Urinary bladder (tissue), 4 donors: ENCODE measurements around the gene VASH1. TPM values are rescaled to one million over a fixed set of nuclear protein-coding genes. Genes with fewer than 3 reads are reported as not detected.

Source experiments
- DNase-seq: peaks from one replicate; pipeline ENCODE4 v3.0.0-alpha.2; 2015; ENCODE audit errors: extremely low spot score
- H3K27ac ChIP-seq: one replicate; pipeline ENCODE4 v1.5.1; 2013; ENCODE audit warnings: low read depth, mild to moderate bottlenecking, moderate library complexity
- H3K36me3 ChIP-seq: one replicate; pipeline ENCODE4 v1.6.1; 2013; ENCODE audit warnings: mild to moderate bottlenecking, moderate library complexity; ENCODE audit not compliant: insufficient read depth
- H3K4me1 ChIP-seq: one replicate; pipeline ENCODE4 v1.6.1; 2013; ENCODE audit warnings: mild to moderate bottlenecking, moderate library complexity; ENCODE audit not compliant: insufficient read depth
- H3K4me3 ChIP-seq: one replicate; pipeline ENCODE4 v1.5.1; 2013; ENCODE audit warnings: low read depth, low read length
- WGBS: extraction: QIAGEN DNeasy Blood & Tissue Kit; methylation state at CpG from one replicate; pipeline ENCODE4 v1.1.7; 2013; 5-methylcytosine and 5-hydroxymethylcytosine counted together
- polyA plus RNA-seq: library from polyadenylated mRNA; stranded (reverse); fragments of 200-250 nt; gene quantifications from one replicate; pipeline ENCODE4 v1.2.3, GENCODE V29; 2013
- total RNA-seq: library from RNA; depleted of rRNA; stranded (reverse); fragments of >200 nt; gene quantifications from one replicate; pipeline ENCODE4 v1.2.3, GENCODE V29; 2014
- donor health status: healthy with polysubstance abuse.
- donor health status: healthy.

The VASH1 gene
- total and polyA plus RNA-seq, 2 donors, result 14.4 to 17.3 TPM

DNA sequence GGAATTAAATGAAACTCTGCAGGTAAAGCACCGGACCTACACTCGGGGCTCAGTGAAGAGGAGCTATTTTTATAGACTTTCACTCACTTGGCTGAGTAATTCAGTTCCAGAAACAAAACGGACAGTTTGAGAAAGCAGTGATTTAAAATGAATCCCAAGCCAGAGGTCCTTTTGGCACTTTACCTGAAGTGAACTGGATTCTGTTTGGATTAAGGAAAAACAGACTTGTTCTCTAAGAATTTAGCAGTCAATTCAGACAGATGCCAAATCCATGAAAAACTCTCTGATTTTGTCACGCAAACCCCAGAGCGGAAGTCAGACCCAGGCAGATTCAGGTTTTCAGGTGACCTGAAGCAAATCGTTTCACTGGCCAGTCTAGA, 4.9 kb upstream of the VASH1 start:
- Histone ChIP-seq H3K4me1 (no peaks in the 10 kb centered on the region), H3K36me3 (no peaks in the 10 kb centered on the region), H3K27ac (no peak overlapping the region), H3K4me3 (no peak overlapping the region)
- no peak for DNase-seq
- WGBS, result 72% methylated on average over 6 of the region's 6 CpGs

DNA sequence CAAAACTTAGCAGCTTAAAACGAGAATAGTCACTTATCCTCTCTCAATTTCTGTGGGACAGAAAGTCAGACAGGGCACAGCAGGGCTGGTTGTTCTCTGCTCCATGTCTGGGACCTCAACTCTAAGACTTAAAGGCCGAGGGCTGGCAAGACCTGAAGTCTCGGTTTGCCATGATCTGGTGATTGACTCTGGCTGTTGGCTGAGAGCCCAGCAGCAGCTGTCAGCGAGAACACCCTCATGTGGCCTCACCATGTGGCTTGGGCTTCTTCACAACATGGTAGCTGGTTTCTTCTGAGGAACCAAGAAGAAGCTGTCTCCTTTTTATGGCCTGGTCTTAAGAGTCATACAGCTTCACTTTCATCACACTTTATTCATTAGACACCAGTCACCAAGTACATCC, 1.7 kb upstream of the VASH1 start:
- H3K4me3 ChIP-seq, result no peak overlapping the region
- no peak for DNase-seq
- no peaks in the 10 kb centered on the region for H3K36me3 ChIP-seq
- no peak overlapping the region for H3K27ac ChIP-seq
- 87% methylated on average over 4 of the region's 4 CpGs for WGBS
- no peaks in the 10 kb centered on the region for H3K4me1 ChIP-seq

DNA sequence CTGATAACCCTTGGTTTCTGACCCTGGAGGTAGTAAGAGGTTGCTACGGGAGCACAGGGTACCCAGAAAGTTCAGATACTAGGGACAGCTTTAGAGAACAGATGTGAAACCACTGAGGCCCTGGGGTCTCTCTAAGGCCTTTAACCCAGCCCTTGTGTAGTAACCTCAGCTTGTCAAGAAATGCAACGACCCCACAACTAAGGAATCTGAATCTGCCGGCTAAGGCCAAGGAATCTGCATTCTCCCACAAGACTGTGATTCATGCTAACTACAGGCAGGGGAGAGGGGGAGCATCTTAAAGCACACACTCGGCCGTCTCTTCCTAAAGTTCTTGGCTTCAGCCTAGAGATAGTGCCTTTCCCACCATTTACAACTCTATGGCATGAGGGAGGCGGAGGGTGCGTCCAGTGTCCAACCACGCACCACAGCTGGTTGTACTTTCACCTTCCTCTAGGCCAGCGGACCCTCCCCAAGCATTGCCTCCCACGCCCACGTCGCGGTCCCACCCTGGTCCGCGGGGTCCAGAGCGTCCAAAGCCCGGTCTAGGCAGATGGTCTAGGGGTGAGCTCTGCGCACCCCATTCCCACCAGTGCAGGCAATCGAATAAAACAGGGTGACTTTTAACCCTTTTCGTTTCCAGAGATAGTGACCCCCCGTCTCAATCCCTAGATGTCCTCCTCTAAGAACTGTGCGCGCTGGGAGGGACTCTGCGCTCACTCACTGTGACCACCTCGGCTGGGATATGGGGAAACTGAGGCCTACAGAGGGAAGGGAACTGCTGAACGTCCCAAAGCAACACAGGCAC, 735 bp upstream of the VASH1 start:
- Histone ChIP-seq H3K4me3 (peak overlapping the region; percentile 75), H3K4me1 (no peaks in the 10 kb centered on the region), H3K27ac (no peak overlapping the region), H3K36me3 (no peaks in the 10 kb centered on the region)
- no peak for DNase-seq
- 41% methylated on average over 26 of the region's 26 CpGs for WGBS

- DNase-seq, result no peak
- WGBS, result under 1% methylated on average over 54 of the region's 54 CpGs
- H3K4me1 ChIP-seq, result no peaks in the 10 kb centered on the region
- peak overlapping the region; percentile 75 for H3K4me3 ChIP-seq
- H3K36me3 ChIP-seq, result no peaks in the 10 kb centered on the region
- H3K27ac ChIP-seq, result peak overlapping the region; percentile 35
These were observed 717 bp downstream of the VASH1 start for GRCh38 chr14:76761960-76762410.

DNA sequence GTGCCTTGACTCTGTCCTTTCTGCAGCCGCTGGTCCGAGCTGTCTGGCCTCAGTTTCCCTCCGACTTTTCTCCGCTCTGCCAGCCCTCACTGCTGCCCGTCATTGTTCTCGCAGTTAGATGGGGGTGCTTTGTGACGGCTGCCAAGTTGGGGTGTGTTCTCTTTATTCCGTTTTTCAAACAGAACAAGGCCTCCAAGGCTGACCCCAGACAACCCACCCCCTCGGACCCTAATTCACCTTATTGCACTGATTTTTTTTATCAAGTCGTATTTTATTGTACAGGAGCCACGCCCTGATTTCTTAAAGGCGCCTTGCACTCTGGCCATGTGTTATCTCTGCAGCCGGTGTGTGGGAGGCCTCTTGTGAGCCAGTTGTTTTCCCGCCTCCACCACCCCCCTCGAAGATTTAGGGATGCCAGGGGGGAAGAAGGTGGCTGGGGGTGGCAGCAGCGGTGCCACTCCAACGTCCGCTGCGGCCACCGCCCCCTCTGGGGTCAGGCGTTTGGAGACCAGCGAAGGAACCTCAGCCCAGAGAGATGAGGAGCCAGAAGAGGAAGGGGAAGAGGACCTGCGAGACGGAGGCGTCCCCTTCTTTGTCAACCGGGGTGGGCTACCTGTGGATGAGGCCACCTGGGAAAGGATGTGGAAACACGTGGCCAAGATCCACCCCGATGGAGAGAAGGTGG, 1.3 kb downstream of the VASH1 start:
- no peak for DNase-seq
- H3K27ac ChIP-seq, result no peak overlapping the region

DNA sequence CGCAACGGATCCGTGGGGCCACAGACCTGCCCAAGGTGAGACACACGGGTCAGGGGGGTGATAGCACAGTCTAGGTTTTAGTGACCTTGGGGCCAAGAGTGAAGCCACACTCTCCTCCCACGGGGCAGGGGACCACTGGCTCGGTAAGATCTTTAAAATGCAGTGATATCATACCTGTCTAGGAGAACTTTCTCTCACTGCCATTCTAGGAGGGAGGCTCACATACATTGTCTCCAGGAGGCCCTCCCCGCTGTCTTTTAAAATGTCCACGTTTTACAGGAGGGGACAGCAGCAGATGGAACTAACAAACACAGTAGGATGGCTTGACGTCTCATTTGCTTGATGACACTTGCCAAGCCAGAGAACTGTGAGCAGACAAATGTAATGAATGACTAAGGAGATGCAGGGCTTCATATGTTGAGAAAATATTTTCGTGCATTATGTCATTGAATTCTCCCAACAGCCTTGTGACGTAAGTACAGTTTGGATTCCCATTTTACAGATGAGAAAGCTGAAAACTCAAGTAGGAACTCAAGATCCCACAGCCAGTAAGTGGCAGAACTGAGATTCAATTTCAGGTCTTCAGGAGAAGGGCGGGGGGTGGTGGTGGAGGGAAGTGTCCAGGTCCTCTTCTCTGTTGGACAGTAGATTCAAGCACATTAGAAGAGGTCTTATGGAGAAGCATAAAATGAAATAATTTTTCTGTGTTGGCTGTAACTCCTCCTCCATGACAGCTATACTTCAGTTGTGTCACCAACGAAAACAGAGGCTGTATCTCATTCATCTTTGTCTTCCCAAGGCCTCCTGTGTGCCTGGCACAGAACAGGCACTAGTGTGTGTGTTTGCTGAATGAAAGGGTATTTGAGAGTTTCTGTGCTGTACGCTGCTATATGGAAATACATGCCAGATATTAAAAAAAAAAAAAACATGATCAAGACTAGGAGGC, 2.1 kb downstream of the VASH1 start:
- DNase-seq, result no peak
- Histone ChIP-seq H3K4me3 (no peak overlapping the region), H3K27ac (no peak overlapping the region), H3K36me3 (no peaks in the 10 kb centered on the region), H3K4me1 (no peaks in the 10 kb centered on the region)
- WGBS, result 56% methylated on average over 14 of the region's 14 CpGs

More for the DNA sequence above, 1.3 kb downstream of the VASH1 start:
- Histone ChIP-seq H3K4me3 (peak overlapping the region; percentile 75), H3K36me3 (no peaks in the 10 kb centered on the region), H3K4me1 (no peaks in the 10 kb centered on the region)
- 21% methylated on average over 28 of the region's 28 CpGs for WGBS

DNA sequence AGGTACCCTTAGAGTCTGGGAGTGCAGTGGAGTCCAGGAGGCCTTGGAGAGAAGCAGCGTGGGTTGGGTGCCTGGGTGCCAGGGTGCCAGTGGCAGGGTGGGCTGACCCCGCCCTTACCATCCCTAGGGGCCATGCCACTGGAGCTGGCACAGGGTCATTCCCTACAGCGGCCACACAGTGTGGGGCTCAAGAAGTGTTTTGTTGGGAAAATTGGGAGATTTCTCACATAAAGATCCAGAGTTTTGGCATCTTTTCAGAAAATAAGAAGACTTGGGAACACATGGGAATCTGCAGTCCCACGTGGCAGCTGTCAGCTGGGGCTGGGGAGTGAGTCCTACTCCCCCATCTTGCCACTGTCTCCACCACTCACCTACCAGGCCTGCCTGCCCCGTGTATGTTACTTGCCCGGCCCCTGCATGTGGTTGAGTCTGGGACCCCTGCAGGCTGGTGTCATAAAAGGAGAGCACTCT, 4.2 kb downstream of the VASH1 start:
- DNase-seq, result no peak
- Histone ChIP-seq H3K4me3 (no peak overlapping the region), H3K27ac (no peak overlapping the region), H3K4me1 (no peaks in the 10 kb centered on the region), H3K36me3 (no peaks in the 10 kb centered on the region)
- WGBS, result 73% methylated on average over 6 of the region's 6 CpGs

- DNase-seq, result no peak
- Histone ChIP-seq H3K4me1 (no peaks in the 10 kb centered on the region), H3K27ac (no peak overlapping the region), H3K36me3 (no peaks in the 10 kb centered on the region), H3K4me3 (no peak overlapping the region)
- 53% methylated on average over 15 of the region's 15 CpGs for WGBS
These were observed 6.7 kb downstream of the VASH1 start for GRCh38 chr14:76767681-76768656.

- Histone ChIP-seq H3K4me1 (no peaks in the 10 kb centered on the region), H3K27ac (no peak overlapping the region), H3K36me3 (no peaks in the 10 kb centered on the region), H3K4me3 (no peak overlapping the region)
- no peak for DNase-seq
- 72% methylated on average over 11 of the region's 11 CpGs for WGBS
These were observed 7.6 kb downstream of the VASH1 start for GRCh38 chr14:76768671-76769500.

DNA sequence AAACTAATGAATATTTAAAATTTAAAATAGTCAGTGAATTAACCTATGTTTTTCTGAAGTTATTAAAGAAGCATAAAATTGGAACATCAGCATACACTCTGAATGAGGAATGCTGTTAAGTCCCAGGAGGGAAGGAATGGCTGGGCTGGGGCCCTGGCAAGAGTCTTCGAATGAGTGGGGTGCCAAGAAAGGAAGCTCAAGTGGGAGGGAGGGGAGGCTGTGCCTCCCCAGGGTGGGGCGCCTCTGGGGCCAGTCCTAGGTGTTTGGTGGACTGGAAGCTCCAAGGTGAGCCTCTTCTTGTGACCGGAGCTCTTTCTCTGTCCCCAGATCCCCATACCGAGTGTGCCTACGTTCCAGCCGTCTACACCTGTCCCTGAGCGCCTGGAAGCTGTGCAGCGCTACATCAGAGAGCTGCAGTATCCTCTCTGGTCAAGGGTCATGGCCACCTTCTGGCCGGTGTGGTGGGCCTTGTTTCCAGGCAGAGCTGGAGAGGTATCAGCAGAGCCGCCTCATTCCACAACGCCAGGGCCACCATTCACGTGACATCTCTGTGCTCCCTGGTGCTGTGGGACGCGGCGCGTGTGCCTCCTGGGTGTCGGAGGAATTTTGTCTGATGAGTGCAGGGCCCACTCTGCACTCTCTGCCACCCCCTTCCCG, 8.5 kb downstream of the VASH1 start:
- DNase-seq, result no peak

DNA sequence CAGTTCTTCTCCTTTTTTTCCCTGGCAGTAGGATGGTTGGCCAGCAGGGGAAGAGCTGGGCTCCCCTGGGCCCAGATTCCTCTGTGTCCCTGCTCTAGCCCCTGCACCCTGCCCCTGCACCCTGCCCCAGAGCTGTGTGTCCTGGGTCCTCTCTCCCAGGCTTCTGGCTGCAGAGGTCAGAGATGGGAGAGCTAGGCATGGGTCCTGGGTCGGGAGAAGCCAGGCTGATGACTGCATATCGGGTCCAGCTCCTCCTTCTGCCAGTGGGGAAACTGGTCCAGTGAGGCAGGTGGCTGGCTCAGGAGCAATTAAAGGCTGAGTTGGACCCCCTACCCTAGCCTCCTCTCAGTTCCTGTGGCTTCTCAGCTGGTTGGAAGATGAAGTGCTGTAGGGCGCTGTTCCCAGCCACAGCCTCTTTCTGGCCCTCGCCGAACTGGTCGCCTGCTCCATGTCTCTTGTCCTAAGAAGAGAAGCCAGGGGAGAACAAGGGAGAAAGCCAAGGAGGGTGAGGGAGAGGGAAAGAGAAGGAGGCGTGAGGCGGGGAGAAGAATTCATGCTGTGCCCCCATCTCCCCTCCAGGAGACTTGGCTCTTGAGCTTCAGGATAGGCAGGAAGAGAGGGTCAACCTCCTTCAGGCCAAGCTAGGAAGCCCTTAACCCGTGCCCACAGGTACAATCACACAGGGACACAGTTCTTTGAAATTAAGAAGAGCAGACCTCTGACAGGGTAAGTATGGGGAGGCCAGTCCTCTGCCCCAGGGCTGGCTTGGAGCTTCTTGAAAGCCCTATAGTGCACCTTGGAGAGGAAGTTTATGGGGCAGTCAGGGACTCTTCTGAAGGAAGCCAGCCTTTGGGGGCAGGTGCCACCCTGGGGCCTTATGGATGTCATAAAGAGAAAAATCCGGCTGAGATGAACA, 9.5 kb downstream of the VASH1 start:
- DNase-seq, result no peak
- Histone ChIP-seq H3K36me3 (no peaks in the 10 kb centered on the region), H3K4me3 (no peak overlapping the region), H3K27ac (no peak overlapping the region), H3K4me1 (no peaks in the 10 kb centered on the region)
- WGBS, result 86% methylated on average over 10 of the region's 10 CpGs

More for the DNA sequence above, 8.5 kb downstream of the VASH1 start:
- H3K4me3 ChIP-seq, result no peak overlapping the region
- no peak overlapping the region for H3K27ac ChIP-seq
- H3K36me3 ChIP-seq, result no peaks in the 10 kb centered on the region
- no peaks in the 10 kb centered on the region for H3K4me1 ChIP-seq
- WGBS, result 88% methylated on average over 18 of the region's 18 CpGs
